ENCODE results near the gene FRMD6.

- TF ChIP-seq, protein P1, sequence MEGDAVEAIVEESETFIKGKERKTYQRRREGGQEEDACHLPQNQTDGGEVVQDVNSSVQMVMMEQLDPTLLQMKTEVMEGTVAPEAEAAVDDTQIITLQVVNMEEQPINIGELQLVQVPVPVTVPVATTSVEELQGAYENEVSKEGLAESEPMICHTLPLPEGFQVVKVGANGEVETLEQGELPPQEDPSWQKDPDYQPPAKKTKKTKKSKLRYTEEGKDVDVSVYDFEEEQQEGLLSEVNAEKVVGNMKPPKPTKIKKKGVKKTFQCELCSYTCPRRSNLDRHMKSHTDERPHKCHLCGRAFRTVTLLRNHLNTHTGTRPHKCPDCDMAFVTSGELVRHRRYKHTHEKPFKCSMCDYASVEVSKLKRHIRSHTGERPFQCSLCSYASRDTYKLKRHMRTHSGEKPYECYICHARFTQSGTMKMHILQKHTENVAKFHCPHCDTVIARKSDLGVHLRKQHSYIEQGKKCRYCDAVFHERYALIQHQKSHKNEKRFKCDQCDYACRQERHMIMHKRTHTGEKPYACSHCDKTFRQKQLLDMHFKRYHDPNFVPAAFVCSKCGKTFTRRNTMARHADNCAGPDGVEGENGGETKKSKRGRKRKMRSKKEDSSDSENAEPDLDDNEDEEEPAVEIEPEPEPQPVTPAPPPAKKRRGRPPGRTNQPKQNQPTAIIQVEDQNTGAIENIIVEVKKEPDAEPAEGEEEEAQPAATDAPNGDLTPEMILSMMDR (IDR thresholded peaks at IDR 0.05) = no peak
- no peak for TF ChIP-seq ZFX (IDR thresholded peaks at IDR 0.05; ENCODE audit: borderline replicate concordance)
Observed at GRCh38 chr14:51715250-51715649, 63.5 kb downstream of the FRMD6 start.

All from 22Rv1 (cell line).